ENCODE results near the gene TICRR.
A peak's percentile ranks its signal among the peaks of the same experiment; 100 is the strongest.

The TICRR gene, protein sequence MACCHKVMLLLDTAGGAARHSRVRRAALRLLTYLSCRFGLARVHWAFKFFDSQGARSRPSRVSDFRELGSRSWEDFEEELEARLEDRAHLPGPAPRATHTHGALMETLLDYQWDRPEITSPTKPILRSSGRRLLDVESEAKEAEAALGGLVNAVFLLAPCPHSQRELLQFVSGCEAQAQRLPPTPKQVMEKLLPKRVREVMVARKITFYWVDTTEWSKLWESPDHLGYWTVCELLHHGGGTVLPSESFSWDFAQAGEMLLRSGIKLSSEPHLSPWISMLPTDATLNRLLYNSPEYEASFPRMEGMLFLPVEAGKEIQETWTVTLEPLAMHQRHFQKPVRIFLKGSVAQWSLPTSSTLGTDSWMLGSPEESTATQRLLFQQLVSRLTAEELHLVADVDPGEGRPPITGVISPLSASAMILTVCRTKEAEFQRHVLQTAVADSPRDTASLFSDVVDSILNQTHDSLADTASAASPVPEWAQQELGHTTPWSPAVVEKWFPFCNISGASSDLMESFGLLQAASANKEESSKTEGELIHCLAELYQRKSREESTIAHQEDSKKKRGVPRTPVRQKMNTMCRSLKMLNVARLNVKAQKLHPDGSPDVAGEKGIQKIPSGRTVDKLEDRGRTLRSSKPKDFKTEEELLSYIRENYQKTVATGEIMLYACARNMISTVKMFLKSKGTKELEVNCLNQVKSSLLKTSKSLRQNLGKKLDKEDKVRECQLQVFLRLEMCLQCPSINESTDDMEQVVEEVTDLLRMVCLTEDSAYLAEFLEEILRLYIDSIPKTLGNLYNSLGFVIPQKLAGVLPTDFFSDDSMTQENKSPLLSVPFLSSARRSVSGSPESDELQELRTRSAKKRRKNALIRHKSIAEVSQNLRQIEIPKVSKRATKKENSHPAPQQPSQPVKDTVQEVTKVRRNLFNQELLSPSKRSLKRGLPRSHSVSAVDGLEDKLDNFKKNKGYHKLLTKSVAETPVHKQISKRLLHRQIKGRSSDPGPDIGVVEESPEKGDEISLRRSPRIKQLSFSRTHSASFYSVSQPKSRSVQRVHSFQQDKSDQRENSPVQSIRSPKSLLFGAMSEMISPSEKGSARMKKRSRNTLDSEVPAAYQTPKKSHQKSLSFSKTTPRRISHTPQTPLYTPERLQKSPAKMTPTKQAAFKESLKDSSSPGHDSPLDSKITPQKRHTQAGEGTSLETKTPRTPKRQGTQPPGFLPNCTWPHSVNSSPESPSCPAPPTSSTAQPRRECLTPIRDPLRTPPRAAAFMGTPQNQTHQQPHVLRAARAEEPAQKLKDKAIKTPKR (N-terminal part only)

DNA sequence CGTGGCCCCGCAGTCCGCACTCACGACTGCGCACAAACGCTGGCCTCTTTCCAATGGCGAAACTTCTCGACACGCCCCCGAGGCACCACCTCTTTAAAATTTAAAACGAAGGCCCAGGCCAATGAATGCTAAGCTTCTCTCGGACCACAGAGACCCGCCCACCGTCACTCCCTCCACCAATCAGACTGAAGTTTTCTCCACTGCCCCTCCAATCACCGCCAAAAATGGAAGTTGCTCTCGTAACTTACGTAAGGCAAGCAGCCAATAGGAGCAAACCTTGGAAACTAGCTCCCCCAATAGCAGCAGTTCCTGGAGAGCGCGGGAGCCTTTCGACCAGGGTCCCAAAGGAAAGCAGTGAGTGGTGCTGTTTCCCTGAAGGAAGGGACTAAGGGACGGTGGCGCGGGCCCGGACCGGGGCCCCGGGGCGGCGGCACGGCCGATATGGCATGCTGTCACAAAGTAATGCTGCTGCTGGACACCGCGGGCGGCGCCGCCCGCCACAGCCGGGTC, at the start of gene TICRR:
TSS of gene TICRR (plus strand) at position 324 of the 510 bp plus-strand sequence. CDS start at position 442, 118 bp downstream.
- Histone ChIP-seq H3K9me3 (ENCODE audit: severe bottlenecking) (no peaks in the 10 kb centered on the region), H3K4me3 (ENCODE audit: low read depth, low read length) (peak within 1 kb of the TSS; percentile 86), H3K36me3 (peaks cover 24% of the 10 kb centered on the region), H3K27me3 (ENCODE audit: insufficient read depth, low read depth, severe bottlenecking) (no peaks in the 10 kb centered on the region), H3K27ac (peak within 1 kb of the TSS; percentile 76)
- peak; percentile 98 for DNase-seq
- TF ChIP-seq, protein P1, sequence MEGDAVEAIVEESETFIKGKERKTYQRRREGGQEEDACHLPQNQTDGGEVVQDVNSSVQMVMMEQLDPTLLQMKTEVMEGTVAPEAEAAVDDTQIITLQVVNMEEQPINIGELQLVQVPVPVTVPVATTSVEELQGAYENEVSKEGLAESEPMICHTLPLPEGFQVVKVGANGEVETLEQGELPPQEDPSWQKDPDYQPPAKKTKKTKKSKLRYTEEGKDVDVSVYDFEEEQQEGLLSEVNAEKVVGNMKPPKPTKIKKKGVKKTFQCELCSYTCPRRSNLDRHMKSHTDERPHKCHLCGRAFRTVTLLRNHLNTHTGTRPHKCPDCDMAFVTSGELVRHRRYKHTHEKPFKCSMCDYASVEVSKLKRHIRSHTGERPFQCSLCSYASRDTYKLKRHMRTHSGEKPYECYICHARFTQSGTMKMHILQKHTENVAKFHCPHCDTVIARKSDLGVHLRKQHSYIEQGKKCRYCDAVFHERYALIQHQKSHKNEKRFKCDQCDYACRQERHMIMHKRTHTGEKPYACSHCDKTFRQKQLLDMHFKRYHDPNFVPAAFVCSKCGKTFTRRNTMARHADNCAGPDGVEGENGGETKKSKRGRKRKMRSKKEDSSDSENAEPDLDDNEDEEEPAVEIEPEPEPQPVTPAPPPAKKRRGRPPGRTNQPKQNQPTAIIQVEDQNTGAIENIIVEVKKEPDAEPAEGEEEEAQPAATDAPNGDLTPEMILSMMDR (IDR thresholded peaks at IDR 0.05; ENCODE audit: low read depth, low read length) = no peak

DNA sequence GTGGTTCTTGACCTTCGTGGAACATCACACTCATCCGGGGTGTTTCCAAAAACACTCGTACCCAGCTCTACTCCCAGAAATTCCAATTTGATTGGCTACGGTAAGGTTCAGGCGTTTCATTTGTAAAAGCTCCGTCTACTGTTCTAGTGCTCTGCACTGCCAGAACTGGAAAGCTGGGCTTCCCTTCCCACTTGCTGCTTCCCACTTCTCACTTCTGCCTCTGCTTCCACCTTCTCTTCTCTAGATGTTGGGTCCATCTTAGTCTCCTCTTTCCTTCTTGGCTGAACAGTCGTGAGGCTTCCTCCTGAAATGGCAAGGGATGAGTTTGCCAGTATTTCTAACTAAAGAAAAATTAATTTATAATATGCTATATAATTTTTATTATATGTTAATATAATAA, 49.1 kb upstream of the TICRR start:
- Histone ChIP-seq H3K4me3 (ENCODE audit: low read depth, low read length) (no peak overlapping the region), H3K27me3 (ENCODE audit: insufficient read depth, low read depth, severe bottlenecking) (peaks cover 8% of the 10 kb centered on the region), H3K9me3 (ENCODE audit: severe bottlenecking) (no peaks in the 10 kb centered on the region), H3K36me3 (no peaks in the 10 kb centered on the region), H3K27ac (no peak overlapping the region)
- DNase-seq = no peak
- TF ChIP-seq, protein P1 (IDR thresholded peaks at IDR 0.05; ENCODE audit: low read depth, low read length) = no peak

DNA sequence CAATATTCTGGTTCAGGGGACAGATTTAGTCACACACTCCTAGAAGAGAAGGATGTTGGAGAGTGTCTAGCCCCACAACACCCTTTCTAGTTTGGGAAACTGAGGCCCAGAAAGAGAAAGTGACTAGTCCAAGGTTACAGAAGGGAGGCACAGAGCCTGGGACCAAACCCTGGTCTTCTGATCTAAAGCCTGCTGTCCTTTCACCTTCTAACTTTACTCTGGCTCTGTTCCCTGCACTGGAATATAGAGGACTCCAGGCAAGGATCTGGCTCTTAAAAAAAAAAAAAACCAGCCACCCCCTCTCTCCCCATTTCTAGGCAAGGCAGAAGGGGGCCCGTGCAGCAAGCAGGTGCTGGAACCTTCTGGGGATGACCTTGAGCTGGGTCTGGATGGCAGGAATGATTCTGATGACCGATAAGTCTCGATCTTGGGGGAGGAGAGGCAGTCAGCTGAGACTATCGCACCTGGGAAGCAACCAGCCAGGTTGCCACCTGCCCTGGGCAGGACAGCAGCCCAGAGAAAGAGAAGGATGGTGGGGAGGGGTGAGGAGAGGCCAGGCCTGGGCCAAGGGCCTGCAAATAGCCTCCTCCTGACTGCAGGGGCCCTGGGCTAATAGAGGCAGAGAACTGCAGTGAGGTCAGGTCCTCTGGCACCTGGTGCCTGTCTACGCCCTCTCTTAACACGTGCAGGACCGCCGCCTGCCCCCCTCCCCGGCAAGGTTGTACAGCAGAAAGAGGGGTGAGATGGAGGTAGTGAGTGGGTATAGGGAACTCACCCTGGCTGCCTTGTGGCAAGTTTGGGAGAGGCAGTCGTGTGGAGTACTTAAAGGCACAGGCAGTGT, 48.4 kb upstream of the TICRR start:
- no peak for DNase-seq
- peaks cover 8% of the 10 kb centered on the region for H3K27me3 ChIP-seq (ENCODE audit: insufficient read depth, low read depth, severe bottlenecking)
- no peaks in the 10 kb centered on the region for H3K9me3 ChIP-seq (ENCODE audit: severe bottlenecking)
- H3K27ac ChIP-seq = no peak overlapping the region
- H3K4me3 ChIP-seq (ENCODE audit: low read depth, low read length) = no peak overlapping the region
- no peaks in the 10 kb centered on the region for H3K36me3 ChIP-seq
- TF ChIP-seq, protein P1 (IDR thresholded peaks at IDR 0.05; ENCODE audit: low read depth, low read length) = no peak

DNA sequence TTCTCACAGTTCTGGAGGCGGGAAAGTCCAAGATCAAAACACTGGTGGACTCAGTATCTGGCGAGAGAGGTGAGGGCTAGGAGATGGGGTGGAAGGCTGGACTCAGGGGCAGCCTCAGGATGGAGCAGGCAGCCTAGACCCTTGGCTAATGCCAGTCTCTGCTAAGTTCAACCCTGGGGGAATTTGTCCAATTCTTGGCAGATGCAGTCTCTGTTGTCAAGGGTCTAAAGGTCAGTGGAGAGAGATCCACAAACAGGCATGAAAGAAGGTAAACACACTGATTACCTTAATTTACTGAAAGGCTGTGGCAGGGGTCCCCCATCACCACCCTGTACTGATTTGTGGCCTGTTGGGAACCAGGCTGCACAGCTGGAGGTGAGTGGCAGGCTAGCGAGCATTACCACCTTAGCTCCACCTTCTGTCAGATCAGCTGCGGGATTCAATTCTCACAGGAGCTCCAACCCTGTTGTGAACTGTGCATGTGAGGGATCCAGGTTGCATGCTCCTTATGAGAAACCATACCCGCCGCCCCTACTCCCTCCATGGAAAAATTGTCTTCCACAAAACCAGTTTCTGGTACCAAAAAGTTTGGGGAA, 46.4 kb upstream of the TICRR start:
- TF ChIP-seq, protein P1 (IDR thresholded peaks at IDR 0.05; ENCODE audit: low read depth, low read length) = no peak
- H3K4me3 ChIP-seq (ENCODE audit: low read depth, low read length) = no peak overlapping the region
- no peak for DNase-seq
- peaks cover 8% of the 10 kb centered on the region for H3K27me3 ChIP-seq (ENCODE audit: insufficient read depth, low read depth, severe bottlenecking)
- no peaks in the 10 kb centered on the region for H3K36me3 ChIP-seq
- H3K9me3 ChIP-seq (ENCODE audit: severe bottlenecking) = peaks cover 5% of the 10 kb centered on the region
- H3K27ac ChIP-seq = no peak overlapping the region
